ENCODE results near the gene UCKL1.

- TF ChIP-seq CTCF (IDR thresholded peaks at IDR 0.05; ENCODE audit: poor library complexity) = no peak
- TF ChIP-seq EZH2 (IDR thresholded peaks at IDR 0.05; ENCODE audit: borderline replicate concordance) = no peak
These were observed 20.8 kb downstream of the UCKL1 start for GRCh38 chr20:63935447-63935846.

Measured in hepatocyte (in vitro differentiated cells).